ENCODE data around the gene TBXAS1. TPM values are rescaled to one million over a fixed set of nuclear protein-coding genes. Genes with fewer than 3 reads are reported as not detected.

TBXAS1 gene
- total and polyA plus RNA-seq, 2 donors (not counting 3 experiments of a cell fraction or from before 2014, with no cell fraction given), result 2.1 to 4.3 TPM

DNA sequence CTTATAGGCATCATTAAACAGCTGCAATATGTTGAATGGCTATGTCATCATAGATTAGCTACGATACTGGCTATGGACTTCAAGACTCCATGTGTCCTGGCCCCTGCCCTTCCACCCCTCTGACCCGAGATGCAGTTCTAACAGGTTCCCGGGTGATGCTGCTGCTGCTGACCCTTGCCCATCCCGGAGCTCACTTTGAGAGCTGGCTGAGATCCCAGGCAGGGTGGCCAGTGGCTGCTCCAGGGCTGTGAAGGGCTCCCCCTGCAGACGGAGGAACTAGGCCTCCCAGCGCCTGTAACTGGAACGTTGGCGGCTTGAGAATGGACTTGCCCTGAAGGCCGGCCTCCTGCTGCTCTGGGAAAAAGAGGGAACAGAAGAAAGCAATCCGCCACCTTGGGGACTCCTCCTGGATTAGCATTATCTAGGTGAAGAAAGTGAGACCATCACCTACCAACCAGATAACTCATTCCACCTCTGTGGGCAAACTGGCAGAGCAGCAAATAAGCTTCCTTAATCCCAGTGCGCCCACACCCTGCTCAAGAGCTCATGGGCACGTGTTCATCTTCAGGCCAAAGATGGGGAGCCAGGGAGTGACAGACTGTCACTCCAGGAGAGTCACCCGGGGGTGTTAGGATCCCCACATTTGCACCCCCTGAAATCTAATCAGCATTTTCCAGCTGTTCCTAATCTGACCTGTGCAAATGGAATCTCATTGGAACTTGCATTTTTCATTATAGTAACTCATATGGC lies 176.9 kb downstream of the TBXAS1 start:
- no TSS peak for BruUV-seq (replicated peaks)
- no peak overlapping the region for H3K4me2 ChIP-seq (ENCODE audit: insufficient read depth, low read length)
- no peak overlapping the region for H3K9ac ChIP-seq (replicated peaks; ENCODE audit: extremely low read depth, insufficient read depth, low read length)
- no peaks in the 10 kb centered on the region for H3K9me1 ChIP-seq (replicated peaks; ENCODE audit: control insufficient read depth, extremely low read depth, insufficient read depth, low read length)
- POLR2A ChIA-PET, result interaction anchor here (0.6 kb wide), 1 partner anchor 228 kb away, joined by 7 read pairs; the partner anchor contains the start of gene HIPK2
- no peaks in the 10 kb centered on the region for H3K79me2 ChIP-seq (ENCODE audit: control insufficient read depth, insufficient read depth, low read length)
- peak; percentile 43 for FAIRE-seq
- H3K4me3 ChIP-seq (replicated peaks in 1 of 3; ENCODE audit: insufficient read depth in 1 of 3, low read depth in 1 of 3, low read length in 3 of 3), result no peak overlapping the region
- no peak overlapping the region for H2AFZ ChIP-seq (ENCODE audit: low read depth, low read length)
- H4K20me1 ChIP-seq (replicated peaks; ENCODE audit: control insufficient read depth, extremely low read depth, insufficient read depth, low read length), result no peaks in the 10 kb centered on the region
- dilution Hi-C loops (cut with MboI; ENCODE audit: extremely low pct_ligation_motif_present, low sequenced_read_pairs), result loop anchor here (25.0 kb wide), 1 partner anchor 394 kb away; no protein-coding TSS in a partner anchor
- no peaks in the 10 kb centered on the region for H3K4me1 ChIP-seq (ENCODE audit: control insufficient read depth, extremely low read depth, insufficient read depth, low read length)
- H3K36me3 ChIP-seq (ENCODE audit: control insufficient read depth in 2 of 2, extremely low read depth in 1 of 2, insufficient read depth in 2 of 2, low read length in 2 of 2), result no peaks in the 10 kb centered on the region
- no peaks in the 10 kb centered on the region for H3K9me3 ChIP-seq (replicated peaks; ENCODE audit: control insufficient read depth, insufficient read depth, low read length)
- CTCF ChIA-PET, result interaction anchor here (0.5 to 12.2 kb wide), 19 partner anchors 10 to 571 kb away, joined by 3 to 233 read pairs (median 3); no protein-coding TSS in a partner anchor
- DNase-seq (ENCODE audit: low read depth, low spot score), result peak; percentile 25
- H3K27me3 ChIP-seq (ENCODE audit: control insufficient read depth in 2 of 2, insufficient read depth in 2 of 2, low read length in 2 of 2), result no peaks in the 10 kb centered on the region
- no peak overlapping the region for H3K27ac ChIP-seq (ENCODE audit: insufficient read depth, low read depth, low read length)
- intact Hi-C loops (cut with micrococcal nuclease), result loop anchor here (2.0 kb wide), 1 partner anchor 55 kb away; no protein-coding TSS in a partner anchor
- TF ChIP-seq, protein P1, sequence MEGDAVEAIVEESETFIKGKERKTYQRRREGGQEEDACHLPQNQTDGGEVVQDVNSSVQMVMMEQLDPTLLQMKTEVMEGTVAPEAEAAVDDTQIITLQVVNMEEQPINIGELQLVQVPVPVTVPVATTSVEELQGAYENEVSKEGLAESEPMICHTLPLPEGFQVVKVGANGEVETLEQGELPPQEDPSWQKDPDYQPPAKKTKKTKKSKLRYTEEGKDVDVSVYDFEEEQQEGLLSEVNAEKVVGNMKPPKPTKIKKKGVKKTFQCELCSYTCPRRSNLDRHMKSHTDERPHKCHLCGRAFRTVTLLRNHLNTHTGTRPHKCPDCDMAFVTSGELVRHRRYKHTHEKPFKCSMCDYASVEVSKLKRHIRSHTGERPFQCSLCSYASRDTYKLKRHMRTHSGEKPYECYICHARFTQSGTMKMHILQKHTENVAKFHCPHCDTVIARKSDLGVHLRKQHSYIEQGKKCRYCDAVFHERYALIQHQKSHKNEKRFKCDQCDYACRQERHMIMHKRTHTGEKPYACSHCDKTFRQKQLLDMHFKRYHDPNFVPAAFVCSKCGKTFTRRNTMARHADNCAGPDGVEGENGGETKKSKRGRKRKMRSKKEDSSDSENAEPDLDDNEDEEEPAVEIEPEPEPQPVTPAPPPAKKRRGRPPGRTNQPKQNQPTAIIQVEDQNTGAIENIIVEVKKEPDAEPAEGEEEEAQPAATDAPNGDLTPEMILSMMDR (IDR thresholded peaks at IDR 0.05; ENCODE audit: extremely low read depth in 1 of 2, insufficient read depth in 1 of 2, low read depth in 1 of 2, low read length in 2 of 2), result peak; percentile 30 to 56
- no peak for TF ChIP-seq EZH2 (IDR thresholded peaks at IDR 0.05; ENCODE audit: borderline replicate concordance, low read depth, low read length, severe bottlenecking)

GRCh38 chr7:140006600-140006999 lies 177.5 kb downstream of the TBXAS1 start:
- no peaks in the 10 kb centered on the region for H3K4me1 ChIP-seq (ENCODE audit: control insufficient read depth, extremely low read depth, insufficient read depth, low read length)
- BruUV-seq (replicated peaks), result no TSS peak
- TF ChIP-seq EZH2 (IDR thresholded peaks at IDR 0.05; ENCODE audit: borderline replicate concordance, low read depth, low read length, severe bottlenecking), result no peak
- TF ChIP-seq GATA2 (IDR thresholded peaks at IDR 0.05; ENCODE audit: insufficient read depth, insufficient read length, low read depth, low read length), result no peak
- TF ChIP-seq, protein P1 (IDR thresholded peaks at IDR 0.05; ENCODE audit: extremely low read depth in 1 of 2, insufficient read depth in 1 of 2, low read depth in 1 of 2, low read length in 2 of 2), result no peak
- TF ChIP-seq POLR2AphosphoS5 (IDR thresholded peaks at IDR 0.05; ENCODE audit: insufficient read depth, low read depth, low read length), result no peak
- TF ChIP-seq FOS (IDR thresholded peaks at IDR 0.05; ENCODE audit: borderline replicate concordance, insufficient read depth, low read length), result no peak
- no peak for TF ChIP-seq MAX (IDR thresholded peaks at IDR 0.05; ENCODE audit: insufficient read depth, insufficient read length)
- TF ChIP-seq MYC (IDR thresholded peaks at IDR 0.05; ENCODE audit: low read depth, low read length), result no peak
- TF ChIP-seq POLR2A (IDR thresholded peaks at IDR 0.05; ENCODE audit: low read depth, low read length), result no peak
- TF ChIP-seq JUN (IDR thresholded peaks at IDR 0.05; ENCODE audit: borderline replicate concordance, insufficient read depth, insufficient read length, low read depth), result no peak
- ChIA-PET CTCF (interaction anchor here (0.7 to 12.2 kb wide), 16 partner anchors 12 to 572 kb away, joined by 3 to 233 read pairs (median 4); no protein-coding TSS in a partner anchor), POLR2A (no interaction called here)
- H3K9me1 ChIP-seq (replicated peaks; ENCODE audit: control insufficient read depth, extremely low read depth, insufficient read depth, low read length), result no peaks in the 10 kb centered on the region
- H3K9ac ChIP-seq (replicated peaks; ENCODE audit: extremely low read depth, insufficient read depth, low read length), result no peak overlapping the region
- no peaks in the 10 kb centered on the region for H3K9me3 ChIP-seq (replicated peaks; ENCODE audit: control insufficient read depth, insufficient read depth, low read length)
- intact Hi-C loops (cut with micrococcal nuclease), result no loop called here
- H3K27me3 ChIP-seq (ENCODE audit: control insufficient read depth in 2 of 2, insufficient read depth in 2 of 2, low read length in 2 of 2), result no peaks in the 10 kb centered on the region
- no peak overlapping the region for H2AFZ ChIP-seq (ENCODE audit: low read depth, low read length)
- H4K20me1 ChIP-seq (replicated peaks; ENCODE audit: control insufficient read depth, extremely low read depth, insufficient read depth, low read length), result no peaks in the 10 kb centered on the region
- H3K4me3 ChIP-seq (replicated peaks in 1 of 3; ENCODE audit: insufficient read depth in 1 of 3, low read depth in 1 of 3, low read length in 3 of 3), result no peak overlapping the region
- no peaks in the 10 kb centered on the region for H3K79me2 ChIP-seq (ENCODE audit: control insufficient read depth, insufficient read depth, low read length)
- FAIRE-seq (no peak), DNase-seq (ENCODE audit: low read depth, low spot score) (no peak)
- dilution Hi-C loops (cut with MboI; ENCODE audit: extremely low pct_ligation_motif_present, low sequenced_read_pairs), result loop anchor here (25.0 kb wide), 1 partner anchor 394 kb away; no protein-coding TSS in a partner anchor
- H3K36me3 ChIP-seq (ENCODE audit: control insufficient read depth in 2 of 2, extremely low read depth in 1 of 2, insufficient read depth in 2 of 2, low read length in 2 of 2), result no peaks in the 10 kb centered on the region
- H3K4me2 ChIP-seq (ENCODE audit: insufficient read depth, low read length), result no peak overlapping the region
- H3K27ac ChIP-seq (ENCODE audit: insufficient read depth, low read depth, low read length), result no peak overlapping the region
